GM12865 (cell line): ENCODE measurements around the gene MT3.
"Not testable (repeated sequence)": the region's sequence is repeated elsewhere in the genome, so short reads cannot be mapped to it uniquely, and the experiment has no call there.

Source experiments
- DNase-seq: peaks from one replicate; pipeline ENCODE4 v3.0.0; 2010; ENCODE audit warnings: low read depth
- H3K4me3 ChIP-seq: 2 replicates; pipeline ENCODE4 v1.5.1; 2011; ENCODE audit warnings: mild to moderate bottlenecking, low read depth, low read length, control low read depth
- TF ChIP-seq, protein P1 (sequence below): IDR thresholded peaks from 2 replicates; pipeline ENCODE4 v1.5.1; 2011; ENCODE audit warnings: low read length, control low read depth, low read depth, inconsistent platforms; ENCODE audit not compliant: insufficient read depth; ENCODE audit errors: missing control alignments

MT3 gene

DNA sequence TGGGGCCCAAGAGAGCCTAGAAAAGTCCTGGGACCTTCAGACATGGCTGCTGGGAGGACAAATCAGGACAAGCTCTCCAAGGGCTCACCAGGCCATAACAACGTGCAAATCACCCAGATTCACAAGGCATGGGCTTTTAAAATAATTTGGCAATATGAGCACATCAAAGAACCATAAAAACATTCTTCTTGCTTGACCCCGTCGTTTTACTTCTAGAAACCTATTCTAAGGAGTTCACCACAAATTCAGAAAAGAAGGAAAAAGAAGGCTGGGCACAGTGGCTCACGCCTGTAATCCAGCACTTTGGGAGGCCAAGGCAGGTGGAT, 12.1 kb upstream of the MT3 start:
- DNase-seq: no peak
- TF ChIP-seq, protein P1, sequence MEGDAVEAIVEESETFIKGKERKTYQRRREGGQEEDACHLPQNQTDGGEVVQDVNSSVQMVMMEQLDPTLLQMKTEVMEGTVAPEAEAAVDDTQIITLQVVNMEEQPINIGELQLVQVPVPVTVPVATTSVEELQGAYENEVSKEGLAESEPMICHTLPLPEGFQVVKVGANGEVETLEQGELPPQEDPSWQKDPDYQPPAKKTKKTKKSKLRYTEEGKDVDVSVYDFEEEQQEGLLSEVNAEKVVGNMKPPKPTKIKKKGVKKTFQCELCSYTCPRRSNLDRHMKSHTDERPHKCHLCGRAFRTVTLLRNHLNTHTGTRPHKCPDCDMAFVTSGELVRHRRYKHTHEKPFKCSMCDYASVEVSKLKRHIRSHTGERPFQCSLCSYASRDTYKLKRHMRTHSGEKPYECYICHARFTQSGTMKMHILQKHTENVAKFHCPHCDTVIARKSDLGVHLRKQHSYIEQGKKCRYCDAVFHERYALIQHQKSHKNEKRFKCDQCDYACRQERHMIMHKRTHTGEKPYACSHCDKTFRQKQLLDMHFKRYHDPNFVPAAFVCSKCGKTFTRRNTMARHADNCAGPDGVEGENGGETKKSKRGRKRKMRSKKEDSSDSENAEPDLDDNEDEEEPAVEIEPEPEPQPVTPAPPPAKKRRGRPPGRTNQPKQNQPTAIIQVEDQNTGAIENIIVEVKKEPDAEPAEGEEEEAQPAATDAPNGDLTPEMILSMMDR: no peak
- no peak overlapping the region for H3K4me3 ChIP-seq

DNA sequence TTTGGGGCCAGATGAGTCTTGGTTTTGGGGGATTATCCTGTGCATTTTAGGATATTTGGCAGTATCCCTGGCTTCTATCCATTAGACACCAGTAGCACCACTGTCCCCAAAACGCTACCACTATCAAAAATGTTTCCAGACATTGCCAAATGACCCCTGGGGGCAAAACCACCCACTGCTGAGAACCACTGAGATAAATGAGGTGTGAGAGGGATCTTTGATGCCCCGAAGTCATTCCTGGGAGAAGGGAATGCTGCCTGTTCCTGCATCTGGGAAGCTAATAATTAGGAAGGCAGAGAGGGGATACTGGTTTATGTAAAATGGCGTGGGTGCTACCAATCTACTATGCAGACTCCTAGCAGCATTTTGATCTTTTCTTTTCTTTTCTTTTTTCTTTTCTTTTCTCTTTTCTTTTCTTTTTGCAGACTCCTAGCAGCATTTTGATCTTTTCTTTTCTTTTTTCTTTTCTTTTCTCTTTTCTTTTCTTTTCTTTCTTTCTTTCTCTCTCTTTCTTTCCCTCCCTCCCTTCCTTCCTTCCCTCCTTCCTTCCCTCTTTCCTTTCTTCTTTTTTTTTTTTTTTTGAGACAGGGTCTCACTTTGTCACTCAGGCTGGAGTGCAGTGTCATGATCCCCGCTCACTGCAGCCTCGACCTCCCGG, 8.8 kb upstream of the MT3 start:
- TF ChIP-seq, protein P1: no peak

DNA sequence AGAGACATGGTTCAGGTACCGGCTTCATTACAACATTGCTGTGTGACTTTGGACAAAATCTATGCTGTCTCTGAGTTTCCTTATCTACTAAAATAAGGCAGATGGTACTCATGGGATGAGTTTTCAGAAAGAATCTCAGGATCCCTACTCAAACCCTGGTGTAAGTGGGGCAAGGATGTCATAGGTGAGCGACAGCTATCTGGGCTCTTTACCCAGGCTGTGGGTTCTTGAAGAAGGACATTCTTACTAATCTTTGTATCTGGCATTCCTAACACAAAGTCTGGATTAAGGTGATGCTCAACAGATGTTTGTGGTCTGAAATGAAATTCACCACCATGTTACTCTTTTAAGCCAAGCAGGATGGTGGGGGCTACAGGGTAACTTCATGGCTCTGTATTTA, 6.4 kb upstream of the MT3 start:
- not testable (repeated sequence) for DNase-seq, H3K4me3 ChIP-seq

More for the DNA sequence above, 8.8 kb upstream of the MT3 start:
- no peak overlapping the region for H3K4me3 ChIP-seq
- DNase-seq: no peak

DNA sequence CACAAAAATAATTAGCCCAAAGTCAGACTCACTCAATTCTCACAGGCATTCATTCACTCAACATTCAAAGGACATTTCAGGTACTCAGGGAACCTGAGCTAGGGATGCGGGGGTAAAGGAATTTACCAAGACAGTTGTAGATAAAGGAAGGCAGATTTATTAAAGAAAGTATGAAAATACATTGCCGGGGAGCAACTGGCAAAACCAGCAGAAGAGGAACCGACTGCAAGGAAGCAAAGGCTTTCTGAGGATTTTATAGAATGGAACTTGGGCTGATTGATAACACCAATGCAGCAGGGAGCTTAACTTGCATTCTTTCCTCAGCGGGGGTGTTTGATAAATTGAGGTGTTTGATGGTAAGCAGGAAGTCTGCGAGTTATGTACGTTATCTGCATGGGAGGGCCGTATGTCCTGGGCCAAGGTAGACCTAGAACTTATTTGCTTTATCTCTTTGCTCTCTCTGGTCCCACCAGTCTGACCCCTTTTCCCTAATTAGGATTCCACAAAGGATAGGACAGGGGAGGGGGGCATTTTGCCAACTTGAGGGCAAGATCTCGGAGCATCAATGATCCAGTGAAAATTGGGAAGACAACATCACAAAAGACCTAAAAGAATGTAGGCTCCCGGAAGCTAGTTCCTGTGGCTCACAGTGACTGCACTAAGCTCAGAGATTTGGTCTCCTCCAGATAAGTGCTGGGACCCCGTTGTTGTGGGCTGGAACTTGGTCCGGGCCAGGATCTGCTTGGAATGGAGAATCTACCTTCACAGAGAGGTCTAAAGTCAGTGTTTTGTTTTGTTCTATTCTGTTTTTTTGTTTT, 5.8 kb upstream of the MT3 start:
- no peak for DNase-seq
- TF ChIP-seq, protein P1: no peak

DNA sequence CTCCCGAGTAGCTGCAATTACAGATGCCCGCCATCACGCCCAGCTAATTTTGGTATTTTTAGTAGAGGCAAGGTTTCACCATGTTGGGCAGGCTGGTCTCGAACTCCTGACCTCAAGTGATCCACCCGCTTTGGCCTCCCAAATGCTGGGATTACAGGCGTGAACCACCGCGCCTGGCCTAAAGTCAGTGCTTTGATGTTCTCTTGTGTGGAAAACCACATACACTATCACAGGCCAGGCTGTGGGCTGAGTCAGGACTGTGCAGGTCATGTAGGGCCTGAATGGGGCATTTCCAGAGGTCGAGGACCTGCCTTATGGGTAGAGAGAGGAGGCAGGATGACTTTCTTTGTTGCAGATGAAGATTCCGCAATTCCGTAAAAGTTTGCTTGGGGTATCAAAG, 5.1 kb upstream of the MT3 start:
- TF ChIP-seq, protein P1: no peak
- no peak for DNase-seq
- H3K4me3 ChIP-seq: no peak overlapping the region

More for the DNA sequence above, 5.8 kb upstream of the MT3 start:
- no peak overlapping the region for H3K4me3 ChIP-seq

DNA sequence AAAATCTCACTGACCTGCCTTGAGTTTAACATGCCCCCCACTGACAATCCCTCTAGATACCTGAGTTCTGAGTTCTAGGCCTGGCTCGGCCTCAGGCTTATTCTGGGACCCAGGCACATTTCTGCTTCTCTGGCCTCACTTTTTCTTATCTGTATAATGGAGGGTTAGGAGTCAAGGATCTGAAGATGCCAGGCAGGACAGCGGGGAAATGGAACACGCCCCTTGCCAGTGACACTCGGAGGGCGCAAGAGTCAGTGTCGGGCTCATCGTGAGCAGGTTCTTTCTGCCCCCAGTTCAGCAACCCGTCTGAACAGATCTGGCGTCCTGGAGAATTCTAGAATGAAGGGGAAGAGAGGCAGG, 567 bp upstream of the MT3 start:
- TF ChIP-seq, protein P1: no peak
- no peak for DNase-seq
- no peak overlapping the region for H3K4me3 ChIP-seq

DNA sequence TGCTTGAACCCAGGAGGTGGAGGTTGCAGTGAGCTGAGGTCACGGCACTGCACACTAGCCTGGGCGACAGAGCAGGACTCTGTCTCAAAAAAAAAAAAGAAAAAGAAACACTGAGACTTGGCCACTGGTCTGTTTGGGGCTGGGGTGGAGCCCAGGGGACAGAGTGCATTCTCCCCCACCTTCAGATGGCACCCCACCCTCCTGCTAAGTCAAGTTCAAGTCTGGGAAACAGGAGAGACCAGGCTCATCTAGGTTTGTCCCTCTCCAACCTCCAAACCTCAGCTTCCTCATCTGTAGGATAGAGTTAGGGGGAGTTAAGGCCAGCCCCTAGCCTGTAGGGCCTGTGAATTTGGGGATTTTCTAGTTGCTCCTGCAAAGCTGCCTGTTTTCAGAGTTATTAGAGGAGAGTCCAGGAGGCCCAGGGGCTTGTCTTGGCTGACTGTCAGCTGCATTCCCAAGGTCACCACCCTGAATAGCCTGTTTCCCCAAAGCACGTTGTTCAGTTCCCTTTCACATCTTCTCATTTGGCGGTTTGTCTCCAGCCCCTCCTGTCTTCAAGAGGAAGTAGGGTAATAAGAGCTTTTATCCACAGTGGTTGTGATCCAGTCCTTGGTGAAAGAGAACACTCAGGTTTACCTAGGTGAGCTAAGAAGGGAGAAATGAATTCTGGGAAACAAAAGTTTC, 2.2 kb downstream of the MT3 start:
- no peak for DNase-seq
- TF ChIP-seq, protein P1: no peak
- no peak overlapping the region for H3K4me3 ChIP-seq
